Measurements from ENCODE around the gene TNFSF9.

GRCh38 chr19:6530386-6531162 is at the start of gene TNFSF9:
- TF ChIP-seq CTCF (IDR thresholded peaks at IDR 0.05; ENCODE audit: low read depth, low read length) (no peak), EZH2phosphoT487 (IDR thresholded peaks at IDR 0.05; ENCODE audit: low read depth) (no peak)
